ENCODE data around the gene EDC4.

Gene EDC4

GRCh38 chr16:67922740-67923139 is 49.9 kb downstream of the EDC4 start:
- no peak overlapping the region for H3K9ac ChIP-seq (ENCODE audit: low read length)
- no peaks in the 10 kb centered on the region for H3K4me1 ChIP-seq (ENCODE audit: control insufficient read depth, insufficient read depth, low read length)
- H3K36me3 ChIP-seq (ENCODE audit: control insufficient read depth, insufficient read depth, low read length), result no peaks in the 10 kb centered on the region
- H3K9me3 ChIP-seq (ENCODE audit: control insufficient read depth, low read length), result no peaks in the 10 kb centered on the region
- no peaks in the 10 kb centered on the region for H3K27me3 ChIP-seq (ENCODE audit: control insufficient read depth, insufficient read depth, low read length)
- no peak overlapping the region for H3K4me3 ChIP-seq (ENCODE audit: low read length)

GRCh38 chr16:67923414-67924116 is 50.7 kb downstream of the EDC4 start:
- Histone ChIP-seq H3K4me1 (ENCODE audit: control insufficient read depth, insufficient read depth, low read length) (no peaks in the 10 kb centered on the region), H3K4me3 (ENCODE audit: low read length) (no peak overlapping the region), H3K9me3 (ENCODE audit: control insufficient read depth, low read length) (no peaks in the 10 kb centered on the region), H3K9ac (ENCODE audit: low read length) (no peak overlapping the region), H3K27me3 (ENCODE audit: control insufficient read depth, insufficient read depth, low read length) (no peaks in the 10 kb centered on the region), H3K36me3 (ENCODE audit: control insufficient read depth, insufficient read depth, low read length) (no peaks in the 10 kb centered on the region)

- Histone ChIP-seq H3K4me1 (ENCODE audit: control insufficient read depth, insufficient read depth, low read length) (no peaks in the 10 kb centered on the region), H3K36me3 (ENCODE audit: control insufficient read depth, insufficient read depth, low read length) (no peaks in the 10 kb centered on the region), H3K9me3 (ENCODE audit: control insufficient read depth, low read length) (no peaks in the 10 kb centered on the region), H3K9ac (ENCODE audit: low read length) (no peak overlapping the region), H3K27me3 (ENCODE audit: control insufficient read depth, insufficient read depth, low read length) (no peaks in the 10 kb centered on the region), H3K4me3 (ENCODE audit: low read length) (no peak overlapping the region)
These were observed 51.5 kb downstream of the EDC4 start for GRCh38 chr16:67924140-67924906.

- Histone ChIP-seq H3K4me1 (ENCODE audit: control insufficient read depth, insufficient read depth, low read length) (no peaks in the 10 kb centered on the region), H3K4me3 (ENCODE audit: low read length) (no peak overlapping the region)
These were observed 53.4 kb downstream of the EDC4 start for GRCh38 chr16:67926181-67926750.

GRCh38 chr16:67927131-67927941 is 54.5 kb downstream of the EDC4 start:
- H3K4me3 ChIP-seq (ENCODE audit: low read length), result no peak overlapping the region
- no peaks in the 10 kb centered on the region for H3K36me3 ChIP-seq (ENCODE audit: control insufficient read depth, insufficient read depth, low read length)
- no peak overlapping the region for H3K9ac ChIP-seq (ENCODE audit: low read length)
- H3K9me3 ChIP-seq (ENCODE audit: control insufficient read depth, low read length), result no peaks in the 10 kb centered on the region
- no peaks in the 10 kb centered on the region for H3K4me1 ChIP-seq (ENCODE audit: control insufficient read depth, insufficient read depth, low read length)
- no peaks in the 10 kb centered on the region for H3K27me3 ChIP-seq (ENCODE audit: control insufficient read depth, insufficient read depth, low read length)

More at GRCh38 chr16:67926181-67926750, 53.4 kb downstream of the EDC4 start:
- Histone ChIP-seq H3K36me3 (ENCODE audit: control insufficient read depth, insufficient read depth, low read length) (no peaks in the 10 kb centered on the region), H3K9ac (ENCODE audit: low read length) (no peak overlapping the region), H3K9me3 (ENCODE audit: control insufficient read depth, low read length) (no peaks in the 10 kb centered on the region), H3K27me3 (ENCODE audit: control insufficient read depth, insufficient read depth, low read length) (no peaks in the 10 kb centered on the region)

- Histone ChIP-seq H3K4me3 (ENCODE audit: low read length) (no peak overlapping the region), H3K27me3 (ENCODE audit: control insufficient read depth, insufficient read depth, low read length) (no peaks in the 10 kb centered on the region), H3K4me1 (ENCODE audit: control insufficient read depth, insufficient read depth, low read length) (no peaks in the 10 kb centered on the region), H3K9ac (ENCODE audit: low read length) (no peak overlapping the region), H3K9me3 (ENCODE audit: control insufficient read depth, low read length) (no peaks in the 10 kb centered on the region), H3K36me3 (ENCODE audit: control insufficient read depth, insufficient read depth, low read length) (no peaks in the 10 kb centered on the region)
These were observed 55.3 kb downstream of the EDC4 start for GRCh38 chr16:67928147-67928546.

GRCh38 chr16:67928561-67929364 is 55.9 kb downstream of the EDC4 start:
- no peaks in the 10 kb centered on the region for H3K27me3 ChIP-seq (ENCODE audit: control insufficient read depth, insufficient read depth, low read length)
- H3K36me3 ChIP-seq (ENCODE audit: control insufficient read depth, insufficient read depth, low read length), result no peaks in the 10 kb centered on the region
- H3K9me3 ChIP-seq (ENCODE audit: control insufficient read depth, low read length), result no peaks in the 10 kb centered on the region
- no peak overlapping the region for H3K4me3 ChIP-seq (ENCODE audit: low read length)
- H3K9ac ChIP-seq (ENCODE audit: low read length), result no peak overlapping the region
- H3K4me1 ChIP-seq (ENCODE audit: control insufficient read depth, insufficient read depth, low read length), result no peaks in the 10 kb centered on the region

- Histone ChIP-seq H3K9ac (ENCODE audit: low read length) (no peak overlapping the region), H3K36me3 (ENCODE audit: control insufficient read depth, insufficient read depth, low read length) (no peaks in the 10 kb centered on the region), H3K27me3 (ENCODE audit: control insufficient read depth, insufficient read depth, low read length) (no peaks in the 10 kb centered on the region), H3K4me3 (ENCODE audit: low read length) (no peak overlapping the region), H3K4me1 (ENCODE audit: control insufficient read depth, insufficient read depth, low read length) (peaks cover 9% of the 10 kb centered on the region), H3K9me3 (ENCODE audit: control insufficient read depth, low read length) (no peaks in the 10 kb centered on the region)
These were observed 57.3 kb downstream of the EDC4 start for GRCh38 chr16:67930191-67930590.

GRCh38 chr16:67930678-67931211 is 57.9 kb downstream of the EDC4 start:
- H3K4me1 ChIP-seq (ENCODE audit: control insufficient read depth, insufficient read depth, low read length), result peaks cover 12% of the 10 kb centered on the region
- no peaks in the 10 kb centered on the region for H3K36me3 ChIP-seq (ENCODE audit: control insufficient read depth, insufficient read depth, low read length)
- H3K27me3 ChIP-seq (ENCODE audit: control insufficient read depth, insufficient read depth, low read length), result no peaks in the 10 kb centered on the region
- H3K4me3 ChIP-seq (ENCODE audit: low read length), result no peak overlapping the region
- H3K9ac ChIP-seq (ENCODE audit: low read length), result no peak overlapping the region
- no peaks in the 10 kb centered on the region for H3K9me3 ChIP-seq (ENCODE audit: control insufficient read depth, low read length)
